Measurements from ENCODE around the gene SAMD1.

Gene SAMD1

DNA sequence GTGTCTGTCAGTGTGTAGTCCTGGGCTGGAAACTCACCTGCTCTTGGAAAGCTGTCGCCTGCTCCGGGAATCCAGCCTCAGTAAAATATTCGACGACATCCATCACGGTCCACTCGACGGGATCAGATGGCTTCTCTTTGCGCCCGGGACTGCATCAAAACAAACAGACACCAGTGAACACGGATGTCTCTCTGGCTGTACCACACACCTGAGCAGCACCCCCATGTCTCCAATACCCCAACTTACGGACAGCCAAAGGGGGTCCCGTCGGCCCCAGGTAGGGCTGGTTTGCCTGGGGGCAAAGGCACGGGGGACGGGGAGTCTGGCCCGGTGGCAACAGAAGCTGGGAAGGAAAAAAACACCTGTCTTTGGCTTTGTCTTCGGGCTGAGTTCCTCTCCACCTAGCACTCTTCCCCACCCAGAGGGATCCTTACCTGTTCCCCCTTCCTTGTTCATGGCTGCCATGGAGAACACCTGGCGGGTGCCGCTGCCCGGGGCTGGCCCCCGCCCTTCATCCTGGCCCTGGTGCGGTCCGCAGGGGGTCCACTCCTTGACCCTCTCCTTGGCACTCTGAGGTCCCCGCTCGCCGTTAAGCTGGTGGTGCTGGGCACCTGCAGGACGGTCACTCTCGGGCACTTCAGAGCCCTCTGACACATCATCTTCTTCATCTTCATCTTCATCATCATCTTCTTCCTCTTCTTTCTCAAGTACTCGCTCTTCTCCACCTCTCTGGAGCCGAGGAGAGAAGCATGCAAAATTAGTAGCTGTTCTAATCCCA is 1.7 kb downstream of the SAMD1 start:
- no peak for DNase-seq

DNA sequence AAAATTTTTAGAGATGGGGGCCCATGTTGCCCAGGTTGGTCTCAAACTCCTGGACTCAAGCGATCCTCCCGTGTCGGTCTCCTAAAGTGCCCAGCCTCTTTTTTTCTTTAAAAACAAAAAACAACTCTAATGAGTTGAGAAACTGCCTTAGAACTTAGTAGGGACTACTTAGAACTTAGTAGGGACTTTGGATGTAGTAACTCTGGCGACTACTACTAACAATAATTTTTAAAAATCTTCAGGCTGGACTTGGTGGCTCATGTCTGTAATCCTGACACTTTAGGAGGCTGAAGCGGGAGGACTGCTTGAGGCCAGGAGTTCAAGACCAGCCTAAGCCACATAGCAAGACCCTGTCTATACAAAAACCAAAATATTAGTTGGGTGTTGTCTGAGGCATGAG is 4.5 kb downstream of the SAMD1 start:
- no peak for DNase-seq

DNA sequence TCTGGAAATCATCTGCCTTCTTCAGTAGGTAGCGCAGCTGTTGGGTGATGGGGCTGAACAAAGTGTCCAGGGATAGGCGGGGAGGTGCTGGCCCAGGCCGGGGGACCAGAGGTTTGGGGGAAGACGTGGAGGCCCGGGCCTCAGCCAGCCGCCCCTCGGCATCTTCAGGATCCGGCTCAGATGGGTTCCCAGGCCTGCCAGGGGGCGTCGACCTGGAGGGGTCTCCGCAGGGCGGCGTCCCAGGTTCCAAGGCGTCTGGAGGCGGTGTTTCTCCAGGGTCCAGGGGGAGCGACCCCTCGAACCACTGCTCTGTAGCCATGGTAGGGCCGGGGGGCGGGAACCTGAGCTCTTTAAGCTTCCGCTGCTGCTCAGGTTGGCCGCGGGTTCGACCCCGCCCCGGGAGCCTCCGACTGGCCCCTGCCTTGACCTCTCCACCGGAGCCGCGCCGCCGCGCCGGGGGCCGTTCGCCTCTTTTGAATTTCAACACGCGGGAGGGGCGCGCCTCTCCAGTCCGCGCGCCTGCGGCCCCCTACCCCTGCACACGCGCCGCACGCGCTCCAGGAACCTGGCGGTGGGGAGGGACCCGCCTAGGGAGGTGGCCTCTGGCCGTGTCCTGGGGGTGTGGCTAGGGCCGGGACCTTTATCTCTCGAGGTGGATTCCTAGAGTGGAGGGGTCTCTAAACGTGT is 5.1 kb downstream of the SAMD1 start, which contains the start of gene C19orf67:
Gene C19orf67, minus strand, starts transcription at position 475 of the 687 bp plus-strand sequence. Its CDS starts 156 bp downstream, at position 319.
- DNase-seq: no peak

DNA sequence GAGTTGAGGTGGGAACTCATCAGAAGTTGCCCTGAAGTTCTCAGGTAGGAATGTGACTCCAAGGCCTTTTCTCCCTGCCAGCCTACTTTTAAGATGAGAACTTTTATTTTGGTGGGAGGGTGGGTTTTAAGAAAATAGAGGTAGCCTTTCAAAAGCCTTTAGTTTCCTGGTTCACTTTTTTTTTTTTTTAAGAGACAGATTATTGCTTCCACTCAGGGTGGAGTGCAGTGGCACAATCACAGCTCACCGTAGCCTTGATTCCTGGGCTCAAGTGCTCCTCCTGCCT is 7.9 kb downstream of the SAMD1 start:
- DNase-seq: no peak

DNA sequence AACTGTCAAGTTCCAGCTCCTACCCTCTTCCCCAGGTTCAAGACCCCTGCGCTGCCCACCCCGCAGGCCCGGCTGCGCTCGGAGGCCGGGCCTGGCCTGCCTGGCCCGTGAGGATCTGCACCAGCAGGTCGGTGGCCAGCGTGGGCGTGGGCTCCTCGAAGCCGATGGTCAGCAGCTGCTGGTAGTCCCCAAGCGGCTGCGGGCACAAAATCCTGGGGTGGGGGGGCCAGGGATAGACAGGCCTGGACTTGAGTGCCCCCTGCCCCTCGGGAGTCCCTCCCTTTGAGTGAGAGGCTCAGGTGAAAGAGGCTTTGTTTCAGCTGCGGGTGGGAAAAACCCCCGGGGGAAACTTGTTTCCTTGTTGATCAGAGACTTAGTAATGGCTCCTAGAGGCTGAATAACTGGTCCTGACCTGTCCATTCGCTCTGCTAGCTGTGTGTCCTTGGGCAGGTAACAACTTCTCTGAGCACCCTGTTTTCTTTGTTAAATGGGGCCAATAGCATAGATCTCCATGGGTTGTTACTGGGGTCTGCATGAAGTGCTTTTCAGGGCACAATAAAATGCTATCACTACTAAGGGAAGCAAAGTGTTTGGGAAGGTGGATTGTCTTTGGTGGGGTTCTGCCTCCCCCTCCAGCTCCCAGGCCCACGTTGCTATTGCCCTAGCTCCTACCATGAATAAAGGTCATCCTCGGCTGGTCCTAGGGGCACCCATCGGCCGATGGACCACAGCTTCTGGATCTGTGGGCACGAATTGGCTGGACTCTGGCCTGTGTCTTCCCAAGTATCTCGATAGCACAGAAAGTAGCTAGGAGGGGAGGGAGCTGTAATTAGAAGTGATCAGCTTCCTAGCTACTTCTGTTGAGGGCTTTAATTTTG is 8.5 kb downstream of the SAMD1 start:
- DNase-seq: peak; percentile 31

DNA sequence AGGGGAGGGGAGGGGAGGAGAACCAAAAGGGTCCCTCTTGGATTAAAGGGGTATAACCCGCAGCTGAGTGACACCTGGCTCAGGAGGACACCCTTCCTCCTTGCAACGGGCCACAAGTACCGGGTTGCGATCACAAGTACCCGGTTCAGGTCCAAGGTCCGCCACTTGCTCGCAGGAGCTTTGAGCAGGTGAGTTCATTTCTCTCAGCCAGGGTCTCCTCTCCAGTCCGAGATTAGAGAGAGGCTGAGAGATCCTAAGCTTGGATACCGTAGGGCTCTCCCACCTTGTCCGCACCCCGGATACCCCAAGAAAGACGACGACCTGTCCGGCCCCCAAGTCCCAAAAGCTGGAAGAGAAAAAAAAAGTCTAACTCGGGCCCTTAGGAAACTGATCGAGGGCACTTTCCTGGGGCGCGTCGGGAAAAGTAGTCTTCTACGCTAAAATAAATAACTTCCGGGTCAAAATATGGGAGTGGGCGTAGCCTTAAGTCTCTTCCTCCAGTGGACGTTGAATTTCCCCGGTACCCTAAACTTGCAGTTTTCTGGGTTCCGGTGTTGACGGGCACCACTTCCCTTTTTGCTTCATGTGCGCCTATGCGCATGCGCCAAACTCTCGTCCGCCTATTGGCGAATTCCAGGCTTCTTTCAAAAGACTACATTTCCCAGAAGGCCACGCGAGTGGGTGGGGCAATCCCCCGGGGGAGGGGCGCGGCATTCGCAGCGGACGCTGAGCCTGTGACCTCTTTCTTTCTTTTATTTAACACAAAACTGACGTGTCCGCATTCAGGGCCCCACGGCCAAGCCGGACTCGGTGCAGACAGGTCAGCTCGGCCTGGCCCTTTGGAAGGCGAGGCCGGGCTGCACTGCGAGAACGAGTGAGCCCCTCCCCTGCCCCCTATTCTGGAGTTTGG is 9.4 kb downstream of the SAMD1 start:
- peak; percentile 98 for DNase-seq

DNA sequence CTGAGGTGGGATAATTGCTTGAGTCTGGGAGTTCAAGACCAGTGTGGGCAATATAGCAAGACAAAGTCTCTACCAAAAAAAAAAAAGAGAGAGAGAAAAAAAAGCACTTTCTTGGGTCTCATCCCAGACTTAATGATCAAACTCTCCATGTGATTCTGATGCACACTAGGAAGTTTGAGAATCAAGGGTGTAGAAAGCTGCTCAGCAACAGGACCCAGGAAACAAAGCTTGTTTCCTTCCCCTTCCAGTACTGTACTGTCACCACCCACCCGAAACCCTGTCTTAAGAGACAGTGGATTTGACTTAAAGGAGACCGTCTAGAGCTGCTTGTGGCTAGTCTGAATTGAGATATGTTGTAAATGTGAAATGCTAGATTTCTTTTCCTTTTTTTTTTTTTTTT is 12.1 kb downstream of the SAMD1 start:
- no peak for DNase-seq

DNA sequence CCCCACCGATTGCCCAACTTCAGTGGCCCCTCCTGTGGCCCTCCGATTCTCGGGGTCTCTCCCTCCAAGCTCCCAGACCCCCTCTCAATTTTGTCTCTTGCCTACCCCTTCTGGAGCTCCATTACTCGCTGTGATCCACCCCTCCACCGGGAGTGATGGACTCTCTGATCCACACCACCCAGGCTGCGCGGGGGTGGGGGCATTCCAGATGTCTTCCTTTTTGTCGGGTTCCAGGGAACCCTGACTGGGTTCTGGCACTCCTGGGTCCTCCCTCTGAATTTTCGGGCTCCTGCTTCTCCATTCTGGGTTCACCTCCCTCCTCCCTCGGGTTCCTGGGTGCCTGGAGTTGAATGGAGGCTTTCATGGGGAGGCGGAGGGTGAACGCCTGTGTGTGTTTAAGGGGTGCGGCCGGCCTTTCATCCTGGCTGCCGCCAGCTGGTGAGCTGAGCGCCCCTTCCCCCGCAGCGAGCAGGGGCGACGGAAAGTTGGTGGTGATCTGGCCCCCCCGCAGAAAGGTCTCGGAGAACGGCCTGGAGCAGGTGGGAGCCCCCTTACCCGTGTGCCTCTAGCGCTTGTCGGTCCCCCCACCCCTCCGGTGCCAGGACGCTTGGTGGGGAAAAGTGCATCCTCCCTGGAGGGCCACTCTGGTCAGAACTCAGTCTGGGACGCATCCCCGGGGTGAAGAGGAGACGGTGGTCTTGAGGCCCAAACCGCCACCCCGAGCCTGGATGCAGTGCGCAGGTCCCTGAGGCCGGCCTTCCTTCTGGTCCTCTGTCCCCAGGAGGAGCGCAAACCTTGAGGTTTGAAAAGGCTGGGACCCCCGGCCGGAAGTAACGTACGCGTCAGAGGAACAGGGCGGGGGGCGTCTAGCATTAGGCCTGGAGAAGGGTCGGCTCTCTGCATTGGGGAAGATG is 16.4 kb downstream of the SAMD1 start:
- DNase-seq: no peak

DNA sequence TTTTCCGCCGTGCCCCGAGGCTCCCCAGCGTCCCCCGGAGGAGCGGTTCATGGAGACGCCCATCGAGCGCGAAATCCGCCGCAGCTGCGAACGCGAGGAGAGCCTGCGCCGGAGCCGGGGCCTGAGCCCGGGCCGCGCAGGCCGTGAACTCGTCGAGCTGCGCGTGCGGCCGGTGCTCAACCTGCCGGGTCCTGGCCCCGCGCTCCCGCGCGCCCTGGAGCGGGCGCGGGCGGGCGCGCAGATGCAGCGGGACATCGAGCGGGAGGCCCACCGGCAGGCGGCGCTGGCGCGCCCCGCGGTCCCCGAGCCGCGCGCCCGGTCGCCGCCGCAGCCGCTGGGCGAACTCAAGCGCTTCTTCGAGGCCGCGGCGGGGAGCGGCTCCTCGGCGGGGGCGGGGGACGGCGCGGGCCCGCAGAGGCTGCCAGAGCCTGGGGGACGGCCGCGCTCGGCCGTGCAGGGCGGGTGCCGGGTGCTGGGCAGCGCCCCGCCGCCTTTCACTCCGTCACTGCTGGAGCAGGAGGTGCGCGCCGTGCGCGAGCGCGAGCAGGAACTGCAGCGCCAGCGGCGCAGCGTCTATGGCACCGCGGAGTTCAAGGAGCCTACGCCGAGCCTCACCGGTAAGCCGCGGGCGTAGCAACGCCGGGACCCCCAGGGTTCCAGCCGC is 17.2 kb downstream of the SAMD1 start:
- peak; percentile 81 for DNase-seq

DNA sequence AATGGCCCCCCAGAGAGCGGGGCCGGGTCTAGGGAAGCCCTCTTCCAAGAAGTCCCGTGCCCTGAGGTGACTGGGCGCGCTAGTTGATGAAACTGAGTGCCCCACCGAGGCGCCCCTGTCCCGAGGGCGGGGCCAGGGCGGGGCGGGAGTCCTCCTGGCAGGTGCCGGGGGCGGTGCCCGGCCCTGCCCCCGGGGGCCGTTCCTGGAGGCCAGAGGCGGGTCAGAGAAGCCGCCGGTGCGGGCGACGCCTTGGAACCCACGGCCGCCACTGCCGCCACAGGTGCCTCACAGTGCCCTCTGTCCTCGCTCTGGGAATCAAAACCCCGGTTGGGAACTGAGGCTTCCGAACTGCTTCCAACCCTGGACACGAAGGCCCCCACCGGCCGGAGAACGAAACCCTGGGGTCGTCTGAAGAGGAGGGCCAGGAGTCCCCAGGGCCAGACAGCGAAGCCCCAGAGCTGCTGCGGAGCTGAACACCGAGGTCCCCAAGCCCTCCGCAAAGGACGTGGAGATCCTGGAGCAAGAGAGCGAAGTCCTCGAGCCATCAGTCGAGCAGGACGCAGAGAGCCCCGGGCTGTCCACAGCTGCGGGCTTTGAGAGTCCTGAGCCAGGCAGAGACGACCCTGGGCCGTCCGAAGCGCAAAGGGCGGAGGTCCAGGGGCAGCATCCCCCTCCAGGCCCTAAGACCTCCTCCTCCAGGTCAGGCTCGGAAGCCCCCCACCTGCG is 17.9 kb downstream of the SAMD1 start, which contains the start of gene MISP3:
Gene MISP3, plus strand, starts transcription at position 252 of the 726 bp plus-strand sequence. CDS start 524 bp downstream, outside the sequence.
- no peak for DNase-seq

DNA sequence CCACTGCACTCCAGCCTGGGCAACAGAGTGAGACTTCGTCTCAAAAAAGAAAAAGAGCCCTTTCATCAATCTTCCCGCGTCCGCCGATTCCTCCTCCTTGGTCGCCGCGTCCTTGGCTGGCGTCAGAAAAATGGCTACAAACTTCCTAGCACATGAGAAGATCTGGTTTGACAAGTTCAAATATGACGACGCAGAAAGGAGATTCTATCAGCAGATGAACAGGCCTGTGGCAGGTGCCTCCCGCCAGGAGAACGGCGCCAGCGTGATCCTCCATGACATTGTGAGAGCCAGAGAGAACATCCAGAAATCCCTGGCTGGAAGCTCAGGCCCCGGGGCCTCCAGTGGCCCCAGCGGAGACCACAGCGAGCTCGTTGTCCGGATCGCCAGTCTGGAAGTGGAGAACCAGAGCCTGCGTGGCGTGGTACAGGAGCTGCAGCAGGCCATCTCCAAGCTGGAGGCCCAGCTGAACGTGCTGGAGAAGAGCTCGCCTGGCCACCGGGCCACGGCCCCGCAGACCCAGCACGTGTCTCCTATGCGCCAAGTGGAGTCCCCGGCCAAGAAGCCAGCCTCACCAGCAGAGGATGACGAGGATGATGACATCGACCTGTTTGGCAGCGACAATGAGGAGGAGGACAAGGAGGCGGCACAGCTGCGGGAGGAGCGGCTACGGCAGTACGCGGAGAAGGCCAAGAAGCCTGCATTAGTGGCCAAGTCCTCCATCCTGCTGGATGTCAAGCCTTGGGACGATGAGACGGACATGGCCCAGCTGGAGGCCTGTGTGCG is 20.1 kb downstream of the SAMD1 start:
- DNase-seq: no peak

DNA sequence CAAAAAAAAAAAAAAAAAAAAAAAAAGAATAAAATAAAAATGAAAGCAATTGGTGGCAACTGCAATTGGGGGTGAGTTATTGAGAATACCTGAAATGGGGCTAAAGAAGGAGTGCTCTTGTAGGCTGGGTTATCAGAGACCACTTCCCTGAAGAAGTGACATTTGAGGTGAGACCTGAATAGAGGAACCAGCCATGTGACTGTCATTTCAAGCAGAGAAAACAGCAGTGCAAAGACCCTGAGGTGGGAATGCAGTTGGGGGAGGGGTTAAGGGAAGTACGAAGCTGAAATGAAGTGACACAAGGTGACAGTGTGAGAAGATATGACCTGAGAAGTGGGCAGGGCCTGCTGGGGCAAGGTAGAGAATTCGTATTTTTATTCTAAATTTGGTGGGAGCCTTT is 24.4 kb downstream of the SAMD1 start:
- no peak for DNase-seq

DNA sequence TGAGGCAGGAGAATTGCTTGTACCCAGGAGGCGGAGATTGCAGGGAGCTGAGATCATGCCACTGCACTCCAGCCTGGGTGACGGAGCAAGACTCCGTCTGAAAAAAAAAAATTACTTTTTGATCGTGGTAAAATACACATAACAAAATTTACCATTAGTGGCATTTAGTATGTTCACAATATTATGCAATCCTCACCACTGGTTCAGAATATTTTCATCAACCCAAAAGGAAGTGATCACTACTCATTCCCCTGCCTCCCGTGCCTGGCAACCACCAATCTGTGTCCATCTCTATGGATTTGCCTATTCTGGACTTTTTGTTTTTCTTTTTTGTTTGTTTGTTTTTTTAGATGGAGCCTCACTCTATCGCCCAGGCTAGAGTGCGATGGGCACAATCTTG is 27.4 kb downstream of the SAMD1 start:
- no peak for DNase-seq

DNA sequence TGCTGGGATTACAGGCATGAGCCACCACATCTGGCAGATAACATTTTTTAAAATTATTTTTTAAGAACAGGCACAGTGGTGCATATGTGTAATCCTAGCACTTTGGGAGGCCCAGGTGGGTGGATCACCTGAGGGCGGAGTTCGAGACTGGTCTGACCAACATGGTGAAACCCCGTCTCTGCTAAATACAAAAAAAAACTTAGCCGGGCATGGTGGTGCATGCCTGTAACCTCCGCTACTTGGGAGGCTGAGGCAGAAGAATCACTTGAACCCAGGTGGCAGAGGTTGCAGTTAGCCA is 28.0 kb downstream of the SAMD1 start:
- no peak for DNase-seq

DNA sequence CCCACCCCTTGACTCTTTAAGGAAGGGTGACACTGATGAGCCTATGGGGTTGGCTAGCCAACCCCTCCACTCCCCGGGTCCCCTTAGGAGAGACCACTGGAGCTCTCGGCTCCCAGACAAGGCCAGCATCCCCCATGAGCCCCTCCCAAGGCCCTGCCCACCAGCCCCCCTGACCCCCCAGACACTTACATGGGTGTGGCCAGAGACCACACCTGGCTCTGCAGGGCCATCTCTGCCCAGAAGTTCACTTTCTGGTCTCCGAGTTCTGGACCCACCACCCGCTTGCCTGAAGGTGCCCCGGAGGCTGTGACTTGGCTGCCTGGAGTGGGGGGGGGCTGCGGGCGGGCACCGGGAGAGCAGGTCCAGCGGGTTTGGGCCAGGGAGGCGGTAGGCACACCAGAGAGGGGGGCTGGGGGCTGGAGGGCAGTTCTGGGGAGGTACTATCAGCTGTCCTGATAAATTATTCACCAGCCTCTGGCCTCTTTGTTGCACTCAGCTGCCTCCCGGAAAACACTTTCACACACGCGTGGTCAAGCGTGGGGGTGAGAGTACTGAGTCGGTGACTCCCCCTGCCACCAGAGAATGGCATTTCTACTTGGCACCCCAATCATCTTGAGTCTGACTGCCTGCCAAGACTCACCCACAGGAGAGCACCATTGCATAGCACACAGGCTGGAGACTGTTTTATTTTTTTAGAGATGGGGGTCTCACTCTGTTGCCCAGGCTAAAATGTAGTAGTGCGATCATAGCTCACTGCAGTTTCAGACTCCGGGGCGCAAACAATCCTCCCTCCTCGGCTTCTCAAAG is 28.6 kb downstream of the SAMD1 start, which contains the start of gene PALM3:
Gene PALM3, minus strand, starts transcription at position 326 of the 807 bp plus-strand sequence. Its CDS starts 96 bp downstream, at position 230.
- no peak for DNase-seq

DNA sequence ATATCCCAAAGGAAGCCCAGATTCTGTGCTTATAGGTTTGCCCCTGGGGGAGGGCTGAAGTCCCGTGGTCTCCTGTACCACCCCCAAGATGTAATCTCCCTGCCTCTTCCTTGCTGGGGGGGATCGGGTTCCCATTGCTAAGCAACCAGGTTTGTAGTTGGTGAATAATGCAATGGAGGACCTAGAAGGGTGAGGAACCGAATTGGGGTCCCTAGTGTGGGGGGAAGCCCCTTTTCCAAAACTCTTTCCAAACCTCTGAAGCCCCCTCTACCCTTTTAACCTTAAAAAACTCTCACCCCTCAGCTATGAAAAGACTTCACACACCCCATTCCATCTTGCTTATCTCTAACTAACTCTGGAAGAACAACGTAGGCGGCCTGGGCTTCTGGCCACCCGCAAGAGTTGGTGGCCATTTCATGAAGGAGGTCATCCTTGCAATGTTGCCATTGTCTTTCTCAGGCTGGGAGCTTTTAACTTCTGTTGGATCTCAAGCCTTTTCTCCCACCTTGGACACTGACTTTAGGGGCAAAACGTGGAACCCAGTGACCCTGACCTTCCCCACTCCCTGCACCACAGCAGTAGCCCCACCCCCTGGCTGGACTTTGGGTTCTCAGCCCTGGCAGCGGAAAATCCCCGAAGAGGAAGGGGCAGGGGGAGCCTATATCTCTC is 29.3 kb downstream of the SAMD1 start:
- DNase-seq: no peak

DNA sequence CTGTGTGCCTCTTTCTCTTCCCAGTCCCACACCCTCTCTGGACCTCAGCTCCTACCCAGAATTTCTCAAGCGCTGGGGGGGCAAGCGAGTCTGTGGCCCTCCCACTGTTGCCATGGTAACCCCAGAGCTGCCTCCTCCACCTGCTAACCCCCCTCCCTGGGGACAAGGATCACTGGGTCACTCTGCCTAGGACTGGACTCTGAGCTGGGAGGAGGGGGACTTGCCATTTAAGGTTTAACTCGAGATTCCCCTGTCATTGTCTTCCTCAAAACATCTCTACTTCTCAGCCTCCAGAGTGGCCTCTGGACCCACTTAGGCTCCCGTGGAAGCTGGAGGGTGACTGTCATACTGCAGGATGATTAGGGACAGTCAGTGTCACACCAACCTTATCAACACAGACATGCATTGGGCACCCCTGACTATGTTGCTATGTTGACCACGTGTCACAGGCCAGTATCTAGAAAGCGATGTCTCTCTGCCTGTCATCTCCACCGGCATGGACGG is 30.8 kb downstream of the SAMD1 start:
- DNase-seq: no peak

DNA sequence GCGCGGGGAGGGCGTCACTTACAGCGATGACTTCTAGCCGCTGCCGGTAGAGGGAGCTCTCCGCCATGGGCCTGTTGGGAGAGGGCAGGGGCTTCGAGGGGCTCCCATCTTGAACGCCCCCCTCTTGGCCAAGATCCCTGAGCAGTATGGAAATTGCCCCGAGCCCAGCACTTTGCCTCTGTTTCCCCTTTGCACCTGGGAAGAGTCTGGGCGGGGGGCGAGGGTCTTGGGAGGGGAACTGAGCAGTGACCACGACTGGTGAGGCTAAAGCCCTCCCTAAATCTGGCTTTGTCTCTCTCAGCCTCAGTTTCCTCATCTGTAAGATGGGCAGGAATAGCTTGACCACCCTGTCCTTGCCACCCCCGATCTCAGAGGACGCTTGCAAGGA is 31.5 kb downstream of the SAMD1 start:
- peak; percentile 58 for DNase-seq

Measured in activated naive CD4-positive, alpha-beta T cell treated with anti-CD3 and anti-CD28 coated beads, Interleukin-2, amount 50 U/mL, for 16 hours (primary cell).